ENCODE data around the gene PRTFDC1.
"Not testable (repeated sequence)": the region's sequence is repeated elsewhere in the genome, so short reads cannot be mapped to it uniquely, and the experiment has no call there.

PRTFDC1 gene

DNA sequence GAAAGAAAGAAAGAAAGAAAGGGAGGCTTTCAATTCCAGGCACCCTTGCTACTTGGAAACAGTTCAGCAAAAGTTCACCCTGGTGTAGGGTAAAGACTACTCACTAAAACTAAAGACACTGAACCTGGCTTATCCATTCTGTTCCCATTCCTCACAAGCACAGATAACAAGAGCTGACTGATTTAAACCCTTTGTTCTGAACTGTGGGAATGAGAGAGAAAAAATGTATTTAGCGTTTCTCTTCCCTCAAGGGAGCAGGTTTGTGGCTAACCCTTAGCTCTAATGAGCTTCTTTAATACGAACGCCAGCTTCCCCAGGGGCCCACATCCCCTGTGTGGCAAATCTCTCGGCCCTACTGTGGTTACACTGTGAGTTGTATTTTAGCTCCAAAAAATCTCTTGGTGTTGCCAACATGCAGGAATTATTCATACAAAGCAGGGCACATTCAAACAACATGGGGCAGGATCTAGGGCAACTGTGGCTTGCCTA is 23.3 kb downstream of the PRTFDC1 start:
- no peak for FAIRE-seq

DNA sequence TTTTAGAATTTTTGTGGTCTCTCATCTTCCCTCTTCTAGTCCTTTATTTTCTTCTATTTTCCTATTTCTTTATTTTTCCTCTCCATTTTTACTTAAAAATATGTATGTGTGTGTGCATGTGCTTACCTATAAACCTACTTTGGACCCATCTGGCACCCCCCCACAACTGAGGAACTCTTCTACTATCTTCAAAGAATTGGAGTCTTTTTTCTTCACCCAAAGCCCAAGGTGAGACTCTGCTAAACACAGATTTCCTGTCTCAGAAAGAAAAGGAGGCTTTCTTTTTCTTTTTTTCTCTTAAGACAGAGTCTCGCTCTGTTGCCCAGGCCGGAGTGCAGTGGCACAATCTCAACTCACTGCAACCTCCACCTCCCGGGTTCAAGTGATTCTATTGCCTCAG is 24.2 kb downstream of the PRTFDC1 start:
- FAIRE-seq, result no peak

DNA sequence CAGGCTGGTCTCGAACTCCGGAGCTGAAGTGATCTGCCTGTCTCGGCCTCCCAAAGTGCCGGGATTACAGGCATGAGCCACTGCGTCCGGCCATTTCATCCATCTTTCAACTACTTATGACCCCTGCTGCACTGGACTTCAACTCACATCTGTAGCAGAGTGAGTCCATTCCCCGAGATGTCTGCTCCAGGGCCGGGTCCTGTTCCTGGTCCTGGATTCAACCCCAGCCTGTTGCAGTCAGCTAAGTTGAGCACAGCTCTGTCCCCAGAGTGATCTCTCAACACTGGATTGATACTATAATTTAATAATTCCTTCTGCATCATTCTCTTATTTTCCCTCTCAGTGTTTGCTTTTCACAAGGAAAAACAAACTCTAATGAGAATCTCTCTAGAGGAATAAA is 25.8 kb downstream of the PRTFDC1 start:
- FAIRE-seq, result no peak

DNA sequence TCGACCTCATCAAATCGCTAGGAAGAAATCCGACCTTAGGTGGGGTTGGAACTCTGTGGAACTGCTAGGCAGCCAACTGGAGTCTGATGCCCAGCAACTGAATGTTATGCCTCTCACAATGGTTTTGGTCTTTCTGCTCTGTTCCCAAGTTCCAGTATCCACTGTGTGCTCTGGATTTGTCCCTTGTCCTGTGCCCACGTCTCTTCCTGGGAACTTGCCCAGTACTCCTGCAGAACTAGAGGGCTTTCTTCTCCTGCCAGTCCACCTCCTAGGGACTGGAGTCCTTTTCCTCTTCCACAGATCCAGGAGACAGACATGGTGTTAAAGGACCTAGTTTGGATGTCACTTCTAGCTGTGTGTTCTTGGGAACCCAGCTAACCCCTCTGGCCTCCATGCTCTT is 26.6 kb downstream of the PRTFDC1 start:
- no peak for FAIRE-seq

DNA sequence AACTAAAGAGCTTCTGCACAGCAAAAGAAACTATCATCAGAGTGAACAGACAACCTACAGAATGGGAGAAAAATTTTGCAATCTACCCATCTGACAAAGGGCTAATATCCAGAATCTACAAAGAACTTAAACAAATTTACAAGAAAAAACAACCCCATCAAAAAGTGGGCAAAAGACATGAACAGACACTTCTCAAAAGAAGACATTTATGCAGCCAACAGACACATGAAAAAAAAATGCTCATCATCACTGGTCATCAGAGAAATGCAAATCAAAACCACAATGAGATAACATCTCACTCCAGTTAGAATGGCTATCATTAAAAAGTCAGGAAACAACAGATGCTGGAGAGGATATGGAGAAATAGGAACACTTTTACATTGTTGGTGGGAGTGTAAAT is 27.9 kb downstream of the PRTFDC1 start:
- not testable (repeated sequence) for FAIRE-seq

DNA sequence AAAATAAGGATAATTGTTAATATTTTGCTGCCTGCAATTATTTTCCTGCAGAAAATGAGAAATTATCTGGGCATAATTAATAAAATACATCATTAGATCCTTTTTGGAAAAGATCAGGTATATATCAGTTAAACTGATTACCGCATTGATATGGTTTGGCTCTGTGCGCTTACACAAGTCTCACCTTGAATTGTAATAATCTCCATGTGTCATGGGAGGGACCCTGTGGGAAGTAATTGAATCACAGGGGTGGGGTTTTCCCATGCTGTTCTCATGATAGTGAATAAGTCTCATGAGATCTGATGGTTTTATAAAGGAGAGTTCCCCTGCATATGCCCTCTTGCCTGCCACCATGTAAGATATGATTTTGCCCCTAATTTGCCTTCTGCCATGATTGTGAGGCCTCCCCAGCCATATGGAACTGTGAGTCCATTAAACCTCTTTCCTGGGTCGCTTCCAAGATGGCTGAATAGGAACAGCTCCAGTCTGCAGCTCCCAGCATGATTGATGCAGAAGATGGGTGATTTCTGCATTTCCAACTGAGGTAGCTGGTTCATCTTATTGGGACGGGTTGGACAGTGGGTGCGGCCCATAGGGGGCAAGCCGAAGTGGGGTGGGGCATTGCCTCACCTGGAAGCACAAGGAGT is 30.1 kb downstream of the PRTFDC1 start:
- not testable (repeated sequence) for FAIRE-seq

DNA sequence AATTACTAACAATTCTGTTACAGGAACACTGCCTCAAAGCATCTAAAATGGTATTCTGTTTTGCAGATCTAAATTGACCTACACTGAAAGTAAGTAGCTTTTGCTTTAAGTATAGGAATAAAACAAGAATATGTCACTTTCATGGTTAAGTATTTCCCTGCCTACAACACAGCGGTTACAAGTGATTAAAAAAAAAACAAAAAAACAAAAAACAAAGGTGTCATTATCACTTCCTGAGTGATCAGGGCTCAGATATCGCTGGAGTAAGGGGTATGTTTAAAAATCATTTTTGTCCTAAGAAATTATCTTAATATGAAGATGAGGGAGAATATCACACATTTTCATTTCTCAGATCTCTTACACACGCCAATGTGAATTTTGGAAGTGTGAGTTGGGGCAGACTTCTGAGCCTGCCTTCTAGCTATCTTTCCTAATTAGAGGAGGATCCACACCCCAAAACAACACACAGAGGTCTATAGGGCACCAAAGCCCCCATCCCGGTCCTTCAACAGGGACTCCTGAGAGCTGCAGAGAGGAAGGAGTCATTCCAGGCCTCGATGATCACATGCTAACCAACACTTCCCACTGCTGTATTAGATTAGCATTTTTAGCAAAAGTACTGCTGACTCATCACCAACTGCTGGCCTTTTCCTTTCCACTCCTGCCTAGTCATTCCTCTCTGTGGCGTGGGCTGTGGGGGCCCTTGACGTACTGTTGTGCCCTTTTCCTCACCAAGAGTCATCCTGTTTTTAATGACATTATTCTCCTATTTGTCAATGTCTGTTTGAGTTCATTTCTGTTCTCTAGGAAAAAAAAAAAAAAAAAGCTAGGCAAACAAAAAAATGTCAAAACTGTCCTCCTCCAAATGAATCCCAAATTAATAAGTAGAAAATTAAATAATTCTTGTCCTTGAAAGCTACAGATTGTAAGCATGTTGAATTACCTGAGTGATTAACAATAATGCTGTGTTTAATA is 31.2 kb downstream of the PRTFDC1 start:
- peak; percentile 79 for FAIRE-seq

DNA sequence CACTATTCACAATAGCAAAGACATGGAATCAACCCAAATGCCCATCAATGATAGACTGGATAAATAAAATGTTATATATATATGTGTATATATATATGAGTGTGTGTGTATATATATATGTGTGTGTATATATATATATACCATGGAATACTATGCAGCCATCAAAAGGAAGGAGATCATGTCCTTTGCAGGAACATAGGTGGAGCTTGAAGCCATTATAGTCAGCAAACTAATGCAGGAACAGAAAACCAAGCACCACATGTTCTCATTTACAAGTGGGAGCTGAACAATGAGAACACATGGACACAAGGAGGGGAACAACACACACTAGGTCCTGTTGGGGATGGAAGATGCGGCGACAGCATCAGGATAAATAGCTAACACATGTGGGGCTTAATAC is 32.2 kb downstream of the PRTFDC1 start:
- not testable (repeated sequence) for FAIRE-seq

DNA sequence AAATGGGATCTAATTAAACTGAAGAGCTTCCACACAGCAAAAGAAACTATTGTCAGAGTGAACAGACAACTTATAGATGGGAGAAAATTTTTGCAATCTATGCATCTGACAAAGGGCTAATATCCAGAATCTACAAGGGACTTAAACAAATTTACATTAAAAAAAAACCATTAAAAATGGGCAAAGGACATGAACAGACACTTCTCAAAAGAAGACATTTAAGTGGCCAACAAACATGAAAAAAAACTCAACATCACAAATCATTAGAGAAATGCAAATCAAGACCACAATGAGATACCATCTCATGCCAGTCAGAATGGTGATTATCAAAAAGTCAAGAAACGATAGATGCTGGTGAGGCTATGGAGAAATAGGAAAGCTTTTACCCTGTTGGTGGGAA is 32.8 kb downstream of the PRTFDC1 start:
- not testable (repeated sequence) for FAIRE-seq

DNA sequence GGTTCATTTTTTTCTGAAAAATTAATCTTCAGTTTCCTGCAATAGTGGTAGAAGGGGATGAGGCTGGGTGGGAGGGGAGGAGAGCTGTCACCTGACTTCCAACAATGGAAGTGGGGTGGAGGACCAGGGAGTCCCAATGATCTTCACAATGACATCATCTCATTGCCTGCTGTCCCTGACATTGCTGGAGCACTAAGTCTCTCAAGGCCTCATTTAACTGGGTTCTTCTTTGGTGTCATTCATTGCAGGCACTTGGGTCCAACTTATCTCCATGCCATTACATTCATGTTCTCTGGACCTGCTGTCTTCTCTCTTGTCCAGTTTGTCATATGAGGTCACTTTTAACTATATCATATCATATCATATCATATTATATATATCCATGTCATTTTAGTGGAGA is 34.4 kb downstream of the PRTFDC1 start:
- FAIRE-seq, result no peak

DNA sequence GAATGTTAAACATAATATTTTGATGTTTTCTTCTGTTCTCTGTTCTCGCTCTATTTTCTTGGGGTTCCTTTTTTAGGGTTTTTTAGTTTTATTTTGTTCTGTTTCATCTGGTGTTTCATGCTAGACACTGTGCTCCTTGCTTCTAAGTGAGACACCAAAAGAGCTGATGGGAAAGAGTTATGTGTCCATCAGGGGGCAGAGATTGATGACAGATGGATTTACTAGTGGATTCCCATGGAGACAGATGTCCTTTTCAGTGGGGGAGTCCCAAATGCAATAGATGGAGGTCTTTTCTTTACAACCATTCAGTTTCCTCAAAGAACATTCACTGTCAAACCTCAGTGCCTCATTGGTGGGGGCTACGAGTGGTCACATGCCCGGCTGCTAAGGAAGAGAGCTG is 34.9 kb downstream of the PRTFDC1 start:
- no peak for FAIRE-seq

DNA sequence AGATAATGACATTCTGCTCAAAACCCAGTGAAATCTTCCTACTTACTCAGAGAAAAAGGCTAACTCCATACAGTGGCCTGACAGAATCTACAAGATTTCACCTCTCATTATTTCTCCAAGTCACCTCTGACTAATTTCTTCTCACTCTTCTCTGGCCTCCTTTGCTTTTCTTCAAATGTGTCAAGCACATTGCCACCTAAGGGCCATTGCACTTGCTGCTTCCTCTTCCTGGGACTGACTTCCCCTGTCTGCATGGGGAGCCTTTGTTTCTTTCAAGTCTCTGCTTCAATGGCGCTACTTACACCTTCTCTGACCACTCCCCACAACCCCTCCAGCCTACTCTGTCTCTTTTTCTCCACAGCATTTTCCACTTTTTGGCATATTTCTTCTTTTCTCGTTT is 36.0 kb downstream of the PRTFDC1 start:
- FAIRE-seq, result no peak

DNA sequence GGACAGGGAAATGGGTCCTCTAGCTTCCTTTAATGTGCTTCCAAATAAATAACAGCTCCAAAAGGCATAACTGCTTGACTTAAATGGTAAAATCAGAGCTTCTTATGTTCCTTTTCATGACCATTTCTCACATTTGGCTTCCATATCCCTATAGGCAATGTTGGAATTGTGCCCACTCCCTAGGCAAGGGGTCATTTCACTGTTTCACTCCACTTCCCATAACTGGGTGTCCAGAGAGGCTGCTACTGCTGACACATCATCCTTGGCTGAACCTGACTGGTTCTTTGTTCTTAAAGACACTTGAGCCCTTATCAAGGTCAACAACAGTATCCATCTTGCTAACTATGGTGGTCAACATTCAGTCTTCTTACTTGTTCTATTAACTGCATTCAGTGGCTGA is 37.1 kb downstream of the PRTFDC1 start:
- FAIRE-seq, result no peak

DNA sequence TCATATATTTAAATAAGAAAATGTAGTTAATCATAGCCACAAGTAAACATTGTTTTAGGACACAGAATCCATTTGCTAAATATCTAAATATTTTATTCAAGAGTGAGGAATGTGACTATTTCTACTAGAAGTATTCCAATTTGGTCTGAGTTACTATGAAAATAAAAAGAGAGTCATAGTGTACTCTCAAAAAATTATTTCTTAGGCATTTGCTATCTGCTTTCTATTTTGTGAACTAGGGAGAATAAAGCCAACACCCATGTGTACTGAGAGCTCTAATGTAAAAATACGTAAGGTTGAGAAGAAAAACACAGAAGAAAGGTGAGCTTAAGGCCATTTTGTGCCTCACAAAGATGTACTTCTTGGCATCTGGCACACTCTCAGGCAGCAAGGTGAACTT is 38.3 kb downstream of the PRTFDC1 start:
- no peak for FAIRE-seq

DNA sequence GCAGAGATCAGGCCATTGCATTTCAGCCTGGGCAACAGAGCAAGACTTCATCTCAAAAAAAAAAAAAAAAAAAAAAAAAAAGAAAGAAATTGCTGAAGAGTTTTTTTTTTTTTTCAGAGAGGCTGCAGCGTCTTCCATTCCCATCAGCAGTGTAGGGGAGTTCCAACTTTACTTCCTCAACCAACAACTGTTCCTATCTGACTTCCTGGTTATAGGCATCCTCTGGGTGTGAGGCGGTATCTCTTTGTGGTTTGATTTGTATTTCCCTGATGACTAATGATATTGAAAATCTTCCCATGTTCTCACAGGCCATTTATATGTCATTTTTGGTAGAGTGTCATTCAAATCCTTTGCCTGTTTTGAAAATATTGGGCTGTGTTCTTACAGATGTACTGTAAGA is 40.2 kb downstream of the PRTFDC1 start:
- peak; percentile 27 for FAIRE-seq

DNA sequence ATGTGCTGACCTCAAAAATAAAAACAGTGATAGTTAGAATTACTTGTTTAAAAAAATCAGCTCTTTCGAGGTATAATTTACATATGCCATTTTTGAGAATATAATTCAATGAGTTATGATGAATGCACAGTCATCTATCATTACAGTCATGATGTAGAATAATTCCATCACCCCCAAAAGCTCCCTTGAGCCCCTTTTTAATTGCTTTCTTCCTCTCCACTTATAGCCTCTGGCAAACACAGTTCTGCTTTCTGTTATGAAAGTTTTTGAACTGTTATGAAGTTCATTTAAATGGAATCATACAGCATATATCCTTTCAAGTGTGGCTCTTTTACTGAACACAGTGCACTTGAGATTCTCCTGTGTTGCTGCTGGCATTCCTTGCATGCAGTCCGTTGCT is 41.4 kb downstream of the PRTFDC1 start:
- FAIRE-seq, result no peak

DNA sequence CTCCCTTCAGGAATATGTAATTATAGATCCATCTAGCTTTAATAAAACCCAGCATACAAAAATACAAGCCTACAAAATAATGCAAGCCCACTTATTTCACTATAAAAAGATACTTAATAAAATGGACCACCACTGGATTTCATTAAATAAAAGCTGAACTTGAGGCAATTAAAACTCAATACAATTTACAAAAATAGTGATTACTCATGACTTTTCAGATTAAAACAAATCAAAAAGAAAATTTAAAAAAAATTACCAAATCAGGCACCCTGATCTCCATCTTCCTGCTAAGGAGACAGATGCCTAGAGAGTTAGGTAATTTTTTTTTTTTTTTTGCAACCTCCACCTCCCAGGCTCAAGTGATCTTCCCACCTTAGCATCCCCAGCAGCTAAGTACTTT is 41.8 kb downstream of the PRTFDC1 start:
- FAIRE-seq, result no peak

DNA sequence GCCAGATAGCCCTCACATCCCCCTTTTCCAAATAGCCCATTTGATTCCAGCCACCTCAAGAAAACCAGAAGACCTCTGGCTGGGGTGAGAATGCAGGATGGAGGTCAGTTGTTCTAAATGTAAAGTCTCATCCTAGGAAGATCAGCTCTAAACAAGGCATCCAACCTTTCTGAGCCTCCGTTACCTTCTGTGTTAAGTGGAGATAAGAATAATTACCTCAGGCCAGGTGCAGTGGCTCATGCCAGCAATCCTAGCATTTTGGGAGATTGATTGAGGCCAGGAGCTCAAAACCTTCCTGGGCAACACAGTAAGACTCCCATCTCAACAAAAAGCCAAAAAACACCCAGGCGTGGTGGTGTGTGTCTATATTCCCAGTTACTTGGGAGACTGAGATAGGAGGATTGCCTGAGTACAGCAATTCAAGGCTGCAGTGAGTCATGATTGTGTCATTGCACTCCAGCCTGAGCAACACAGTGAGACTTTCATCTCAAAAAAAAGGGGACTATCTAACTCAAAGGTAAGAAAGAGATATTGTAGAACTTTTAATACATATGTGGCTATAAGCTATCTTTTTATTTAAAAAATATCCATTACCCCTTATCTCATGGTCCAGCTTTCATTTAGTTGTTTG is 43.5 kb downstream of the PRTFDC1 start:
- FAIRE-seq, result no peak

DNA sequence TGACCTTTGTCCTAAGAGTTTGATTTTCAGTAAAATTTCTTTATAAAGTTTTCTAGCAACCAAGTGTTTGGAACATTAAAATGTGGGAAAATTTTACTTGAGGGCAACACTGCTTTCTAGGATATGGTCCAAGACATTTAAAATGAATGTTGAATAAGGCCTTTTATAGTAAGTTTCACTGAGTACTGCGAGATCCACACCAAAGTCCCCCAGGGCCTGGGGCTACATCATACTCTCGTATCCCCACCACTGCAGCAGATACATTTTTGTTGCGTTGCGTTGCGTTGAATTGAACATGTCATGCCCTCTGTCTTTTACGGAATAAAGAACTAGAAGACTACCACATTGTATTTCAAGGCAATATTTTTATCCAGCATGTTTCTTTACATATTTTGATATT is 44.5 kb downstream of the PRTFDC1 start:
- FAIRE-seq, result no peak

DNA sequence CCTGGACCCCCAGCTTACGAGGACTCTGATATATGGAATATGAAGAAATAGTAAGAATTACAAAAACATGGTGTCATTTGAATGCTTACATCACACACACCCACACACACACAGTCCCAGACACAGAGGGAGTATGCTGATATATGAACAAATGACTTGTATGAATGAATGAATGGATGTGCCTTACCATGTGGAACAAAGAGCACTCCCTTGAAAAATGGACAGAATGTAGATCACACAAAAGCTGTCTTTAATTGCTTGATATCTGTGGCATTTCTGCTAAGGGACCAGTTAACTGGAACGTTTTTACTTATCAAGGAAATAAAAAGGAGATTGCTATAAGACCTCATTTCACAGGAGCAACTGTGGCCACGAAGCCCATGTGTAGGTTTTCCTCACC is 46.0 kb downstream of the PRTFDC1 start:
- no peak for FAIRE-seq

DNA sequence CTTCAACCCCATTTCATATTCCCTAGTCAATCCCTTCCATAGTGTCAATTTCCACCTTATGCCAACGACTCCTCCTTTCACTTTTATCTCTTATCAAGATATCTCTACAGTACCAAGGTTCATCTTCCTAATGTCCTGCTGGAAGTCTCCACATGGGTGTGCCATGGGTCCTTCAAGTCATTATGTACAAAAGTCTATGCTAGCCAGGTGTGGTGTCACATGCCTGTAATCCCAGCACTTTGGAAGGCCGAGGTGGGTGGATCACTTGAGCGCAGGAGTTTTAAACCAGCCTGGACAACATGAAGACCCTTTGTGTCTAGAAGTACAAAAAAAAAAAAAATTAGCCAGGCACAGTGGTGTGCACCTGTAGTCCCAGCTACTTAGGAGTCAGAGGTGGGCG is 47.6 kb downstream of the PRTFDC1 start:
- FAIRE-seq, result no peak

DNA sequence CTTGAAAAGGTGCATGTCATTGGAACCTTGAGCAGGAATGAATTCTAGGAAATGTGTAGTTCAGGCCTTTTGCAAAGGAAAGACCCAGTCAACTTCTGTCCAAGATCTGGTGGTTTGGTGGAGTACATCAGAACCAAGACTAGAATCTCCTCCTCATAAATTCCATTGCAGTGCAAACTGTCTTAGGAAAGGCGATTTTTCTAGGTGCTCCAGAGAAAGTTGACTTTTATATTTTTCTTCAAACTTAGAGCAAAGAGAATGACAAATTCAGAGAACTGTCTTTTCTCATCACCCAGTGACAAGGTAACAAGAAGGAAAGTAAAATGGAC is 50.0 kb downstream of the PRTFDC1 start:
- no peak for FAIRE-seq

DNA sequence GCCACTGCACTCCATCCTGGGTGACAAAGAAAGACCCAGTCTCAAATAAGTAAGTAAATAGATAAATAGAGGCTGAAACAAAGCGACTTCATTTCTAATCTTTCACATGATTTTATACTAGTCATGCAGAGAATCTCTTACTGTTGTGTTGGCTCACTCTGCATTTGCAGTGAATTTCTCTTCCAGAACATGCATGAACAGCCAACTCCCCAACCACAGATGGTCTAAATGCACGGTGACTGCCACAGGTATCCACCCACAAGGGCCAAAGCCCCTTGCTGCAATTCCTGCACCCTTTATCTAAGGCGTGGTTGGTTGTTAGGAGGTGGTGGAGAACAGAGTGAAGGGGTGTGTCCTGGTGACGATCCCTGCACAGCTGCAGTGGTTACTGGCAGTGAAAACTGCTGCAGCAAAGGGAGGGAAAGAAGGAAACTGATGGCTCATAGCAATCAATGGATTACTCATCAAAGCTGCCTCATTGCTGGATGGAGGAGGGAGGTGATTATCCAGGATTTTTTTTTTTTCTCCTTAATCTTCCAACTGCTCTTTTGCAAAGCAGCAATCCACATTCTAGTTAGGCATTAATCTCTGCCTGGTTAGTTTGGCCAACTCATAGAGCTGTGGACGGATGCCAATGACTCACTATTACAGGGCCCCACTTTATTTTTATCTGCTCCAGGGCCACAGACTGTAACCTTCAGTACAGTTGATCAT is 50.6 kb downstream of the PRTFDC1 start:
- FAIRE-seq, result peak; percentile 86

All from islet of Langerhans (tissue), 1 donor.